ENCODE results near the gene HJURP. TPM values are rescaled to one million over a fixed set of nuclear protein-coding genes. Genes with fewer than 3 reads are reported as not detected.

The HJURP gene
- total RNA-seq, 6 donors from 2014 or later: 0.98 to 3.2 (median 1.3) TPM; not detected in 1

DNA sequence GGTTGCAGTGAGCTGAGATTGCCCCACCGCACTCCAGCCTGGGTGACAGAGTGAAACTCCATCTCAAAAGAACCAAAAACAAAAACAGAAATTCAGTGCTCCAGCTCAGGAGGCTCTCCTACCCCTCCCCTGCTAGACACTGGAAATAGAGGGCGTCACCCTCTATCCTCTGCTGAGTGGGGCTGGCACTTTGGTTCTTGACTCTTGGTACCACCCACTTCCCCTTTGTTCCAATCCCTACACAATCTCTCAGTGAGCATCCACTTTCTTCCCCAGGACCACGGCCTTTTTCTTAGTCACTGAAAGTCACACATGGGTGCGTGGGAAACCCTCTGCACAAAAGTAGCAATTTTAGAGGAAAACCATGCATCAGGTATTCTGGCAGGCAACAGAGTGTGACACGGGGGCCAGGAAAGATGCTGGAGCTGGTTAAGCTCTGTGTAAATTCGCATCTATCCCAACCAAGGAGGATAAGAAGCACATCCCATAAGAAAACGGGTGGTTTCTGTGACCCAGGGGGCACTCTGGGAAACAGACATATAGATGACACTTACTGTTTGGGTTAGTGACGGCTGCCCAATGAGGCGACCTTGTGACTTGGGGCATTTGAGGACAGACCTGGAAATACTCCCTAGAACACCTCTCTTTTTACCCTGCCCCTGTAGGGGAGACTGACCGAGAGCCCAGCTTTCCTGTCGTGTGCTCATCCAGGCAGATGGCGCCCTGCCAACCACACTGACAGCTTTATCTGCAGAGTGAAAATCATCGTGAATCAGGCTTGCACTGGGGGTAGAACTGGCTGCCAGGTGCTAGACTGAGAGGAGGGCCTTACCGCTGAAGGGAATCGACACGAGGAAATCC is 7.7 kb downstream of the HJURP start:
- no peak overlapping the region for H3K4me3 ChIP-seq
- no peak for DNase-seq
- H3K9me3 ChIP-seq: no peaks in the 10 kb centered on the region
- 91 to 92% methylated on average over 15 to 16 of the region's 16 CpGs for WGBS, 2 donors
- H3K36me3 ChIP-seq: no peaks in the 10 kb centered on the region
- TF ChIP-seq EP300 (IDR thresholded peaks at IDR 0.05) (no peak), POLR2A (IDR thresholded peaks at IDR 0.05) (no peak), POLR2AphosphoS5 (IDR thresholded peaks at IDR 0.05) (no peak)
- TF ChIP-seq, protein P1, sequence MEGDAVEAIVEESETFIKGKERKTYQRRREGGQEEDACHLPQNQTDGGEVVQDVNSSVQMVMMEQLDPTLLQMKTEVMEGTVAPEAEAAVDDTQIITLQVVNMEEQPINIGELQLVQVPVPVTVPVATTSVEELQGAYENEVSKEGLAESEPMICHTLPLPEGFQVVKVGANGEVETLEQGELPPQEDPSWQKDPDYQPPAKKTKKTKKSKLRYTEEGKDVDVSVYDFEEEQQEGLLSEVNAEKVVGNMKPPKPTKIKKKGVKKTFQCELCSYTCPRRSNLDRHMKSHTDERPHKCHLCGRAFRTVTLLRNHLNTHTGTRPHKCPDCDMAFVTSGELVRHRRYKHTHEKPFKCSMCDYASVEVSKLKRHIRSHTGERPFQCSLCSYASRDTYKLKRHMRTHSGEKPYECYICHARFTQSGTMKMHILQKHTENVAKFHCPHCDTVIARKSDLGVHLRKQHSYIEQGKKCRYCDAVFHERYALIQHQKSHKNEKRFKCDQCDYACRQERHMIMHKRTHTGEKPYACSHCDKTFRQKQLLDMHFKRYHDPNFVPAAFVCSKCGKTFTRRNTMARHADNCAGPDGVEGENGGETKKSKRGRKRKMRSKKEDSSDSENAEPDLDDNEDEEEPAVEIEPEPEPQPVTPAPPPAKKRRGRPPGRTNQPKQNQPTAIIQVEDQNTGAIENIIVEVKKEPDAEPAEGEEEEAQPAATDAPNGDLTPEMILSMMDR (IDR thresholded peaks at IDR 0.05): no peak
- peaks cover 0 to 3% (median 0%) of the 10 kb centered on the region in 4 donors for H3K27me3 ChIP-seq
- no peak for ATAC-seq (ENCODE audit: low FRiP score in 2 of 2)
- H3K27ac ChIP-seq: no peak overlapping the region
- no peaks in the 10 kb centered on the region for H3K4me1 ChIP-seq

DNA sequence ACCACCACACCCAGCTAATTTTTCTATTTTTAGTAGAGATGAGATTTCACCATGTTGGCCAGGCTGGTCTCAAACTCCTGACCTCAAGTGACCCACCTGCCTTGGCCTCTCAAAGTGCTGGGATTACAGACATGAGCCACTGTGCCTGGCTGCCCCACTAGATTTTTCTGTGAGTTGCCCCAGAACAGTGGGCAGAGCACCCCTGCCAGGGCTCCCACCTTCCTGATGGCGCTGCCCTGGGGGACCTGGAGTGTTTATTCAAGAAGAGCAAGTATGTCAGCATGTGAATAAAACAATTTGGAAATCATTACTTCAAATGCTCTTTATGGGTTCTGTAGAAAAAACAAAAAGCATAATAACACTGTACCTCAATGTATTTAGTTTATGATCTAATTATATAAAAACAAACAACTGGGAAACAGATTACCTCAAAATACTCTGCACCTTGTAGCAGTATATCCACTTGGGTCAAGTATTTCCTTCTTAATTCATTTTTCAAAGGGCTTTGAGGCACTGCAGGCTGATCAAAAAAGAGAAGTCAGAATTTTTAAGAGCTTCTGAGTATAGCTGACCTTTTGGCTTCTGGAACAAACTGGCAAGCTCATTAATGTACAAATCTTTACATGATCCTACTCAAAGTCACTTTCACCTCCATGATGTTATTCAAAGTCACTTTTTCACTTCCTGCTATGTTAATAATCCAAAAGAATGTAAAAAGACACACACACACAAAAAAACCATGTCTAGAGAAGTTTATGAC is 8.9 kb downstream of the HJURP start:
- WGBS, 2 donors: 91 to 100% methylated on average over 1 of the region's 1 CpG
- H3K27me3 ChIP-seq: peaks cover 0 to 3% (median 0%) of the 10 kb centered on the region in 4 donors
- DNase-seq: no peak

DNA sequence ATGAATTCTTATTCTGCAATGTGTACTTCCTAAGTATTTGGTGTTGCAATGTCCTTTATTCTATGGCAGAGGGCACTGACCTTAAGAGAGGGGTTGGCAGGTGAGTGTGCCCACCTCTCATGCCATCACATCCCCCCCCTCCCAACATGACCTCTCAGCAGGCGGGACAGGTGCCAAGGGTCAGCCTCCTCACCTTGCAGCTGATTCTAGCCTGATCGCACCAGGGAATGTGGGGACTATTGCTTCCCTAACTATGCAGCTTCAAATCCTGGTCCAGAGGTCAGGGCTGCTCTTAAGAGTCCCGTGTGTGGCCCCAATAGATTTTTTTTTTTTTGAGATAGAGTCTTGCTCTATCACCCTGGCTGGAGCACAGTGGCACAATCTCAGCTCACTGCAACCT is 9.5 kb downstream of the HJURP start:
- no peak for ATAC-seq (ENCODE audit: low FRiP score in 2 of 2)

More for the DNA sequence above, 8.9 kb downstream of the HJURP start:
- H3K4me1 ChIP-seq: no peaks in the 10 kb centered on the region
- no peaks in the 10 kb centered on the region for H3K9me3 ChIP-seq
- H3K27ac ChIP-seq: no peak overlapping the region
- no peak for TF ChIP-seq POLR2A (IDR thresholded peaks at IDR 0.05)
- no peak for TF ChIP-seq EP300 (IDR thresholded peaks at IDR 0.05)
- no peak for TF ChIP-seq POLR2AphosphoS5 (IDR thresholded peaks at IDR 0.05)
- TF ChIP-seq, protein P1 (IDR thresholded peaks at IDR 0.05): no peak
- H3K36me3 ChIP-seq: no peaks in the 10 kb centered on the region
- H3K4me3 ChIP-seq: no peak overlapping the region
- ATAC-seq (ENCODE audit: low FRiP score in 2 of 2): no peak

DNA sequence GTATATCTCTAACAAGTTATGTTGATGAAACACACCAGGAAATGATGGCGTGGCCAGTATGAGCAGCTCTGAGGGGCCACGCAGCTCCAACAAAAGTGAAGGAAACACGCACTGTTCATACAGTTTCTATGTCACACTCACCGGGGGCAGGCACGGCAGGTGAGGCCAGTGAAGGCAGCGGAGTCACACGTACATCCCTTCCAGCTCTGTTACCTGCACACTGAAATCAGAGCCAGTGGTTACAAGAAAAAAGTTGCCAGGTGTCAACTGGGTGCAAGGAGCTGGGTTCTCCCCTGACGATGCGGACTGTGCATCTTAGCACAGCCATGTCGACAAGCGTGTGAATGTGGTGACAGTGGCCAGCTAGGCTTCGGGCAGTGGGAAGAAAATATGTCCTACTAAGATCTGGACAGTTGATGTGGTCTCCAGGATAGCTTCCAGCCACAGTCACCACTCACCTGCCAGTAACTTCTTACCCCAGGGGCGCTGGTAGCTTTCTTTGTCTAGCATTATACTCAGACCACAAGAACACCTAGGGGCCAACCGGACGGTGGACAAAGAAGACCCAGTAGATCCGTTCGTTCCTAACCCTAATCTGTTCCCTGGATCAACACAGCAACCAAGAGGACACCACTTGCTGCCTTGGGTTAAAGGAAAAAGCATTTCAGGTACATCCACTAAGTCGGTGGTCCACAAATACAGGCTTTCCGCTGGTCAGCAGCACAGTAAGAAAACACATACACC is 10.1 kb downstream of the HJURP start:
- no peaks in the 10 kb centered on the region for H3K36me3 ChIP-seq
- H3K27me3 ChIP-seq: peaks cover 0 to 3% (median 0%) of the 10 kb centered on the region in 4 donors
- no peaks in the 10 kb centered on the region for H3K9me3 ChIP-seq
- no peak for ATAC-seq (ENCODE audit: low FRiP score in 2 of 2)
- WGBS, 2 donors: 91 to 94% methylated on average over 14 to 19 of the region's 19 CpGs
- TF ChIP-seq, protein P1 (IDR thresholded peaks at IDR 0.05): no peak
- no peak for TF ChIP-seq POLR2AphosphoS5 (IDR thresholded peaks at IDR 0.05)
- no peak for TF ChIP-seq POLR2A (IDR thresholded peaks at IDR 0.05)
- no peak for TF ChIP-seq EP300 (IDR thresholded peaks at IDR 0.05)
- no peak overlapping the region for H3K27ac ChIP-seq
- DNase-seq: no peak
- H3K4me3 ChIP-seq: no peak overlapping the region
- no peaks in the 10 kb centered on the region for H3K4me1 ChIP-seq

More for the DNA sequence above, 9.5 kb downstream of the HJURP start:
- no peak for TF ChIP-seq POLR2A (IDR thresholded peaks at IDR 0.05)
- TF ChIP-seq, protein P1 (IDR thresholded peaks at IDR 0.05): no peak
- TF ChIP-seq POLR2AphosphoS5 (IDR thresholded peaks at IDR 0.05): no peak
- no peak for TF ChIP-seq EP300 (IDR thresholded peaks at IDR 0.05)
- Histone ChIP-seq H3K27me3 (peaks cover 0 to 3% (median 0%) of the 10 kb centered on the region in 4 donors), H3K9me3 (no peaks in the 10 kb centered on the region), H3K36me3 (no peaks in the 10 kb centered on the region), H3K4me3 (no peak overlapping the region), H3K4me1 (no peaks in the 10 kb centered on the region), H3K27ac (no peak overlapping the region)
- DNase-seq: no peak
- 89 to 90% methylated on average over 3 of the region's 3 CpGs for WGBS, 2 donors

Measured in upper lobe of left lung (tissue), 6 donors.